ENCODE measurements around the gene NBEA. TPM values are rescaled to one million over a fixed set of nuclear protein-coding genes. Genes with fewer than 3 reads are reported as not detected.

NBEA gene
- total RNA-seq, 1 donor from 2014 or later: 251 TPM

DNA sequence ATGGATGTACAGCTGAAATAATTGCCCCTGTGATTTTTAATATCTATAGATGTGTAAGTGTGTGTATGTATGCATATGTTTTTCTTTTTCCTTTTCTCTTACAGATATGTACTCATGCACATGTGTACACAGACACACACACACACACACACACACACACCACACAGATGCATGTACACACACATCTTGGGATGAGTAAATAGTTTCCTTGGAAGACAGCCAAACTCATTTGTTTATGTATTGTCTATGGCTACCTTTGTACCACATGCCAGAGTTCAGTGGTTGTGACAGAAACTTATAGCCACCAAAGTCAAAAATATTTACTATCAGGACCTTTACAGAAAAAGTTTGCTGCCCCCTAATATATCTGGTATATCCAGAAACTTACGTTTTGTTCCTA lies 341.8 kb downstream of the NBEA start:
- no peak for DNase-seq

DNA sequence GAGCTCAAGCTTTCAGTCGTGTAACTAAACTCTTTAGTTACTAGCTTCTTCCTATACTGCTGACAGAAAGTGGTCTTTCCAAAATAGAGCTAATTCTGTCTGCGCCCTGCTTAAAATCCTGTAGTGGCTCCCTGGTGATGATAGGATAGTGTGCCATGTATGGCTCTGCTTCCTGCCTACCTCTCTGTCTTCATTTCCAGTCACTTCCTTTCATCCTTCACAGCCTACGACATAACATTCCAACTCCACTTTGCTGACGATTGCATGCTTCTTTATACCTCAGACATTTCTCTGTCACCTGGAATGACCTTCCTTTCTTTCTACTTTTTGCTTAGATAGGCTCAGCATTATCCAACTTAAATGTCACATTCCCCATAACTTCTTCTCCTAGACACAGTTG lies 343.6 kb downstream of the NBEA start:
- no peak for DNase-seq

- DNase-seq: no peak
These were observed 350.3 kb downstream of the NBEA start for GRCh38 chr13:35292329-35292728.

- no peak for DNase-seq
These were observed 351.6 kb downstream of the NBEA start for GRCh38 chr13:35293579-35294226.

GRCh38 chr13:35309706-35310105 lies 367.6 kb downstream of the NBEA start:
- DNase-seq: no peak

- DNase-seq: no peak
These were observed 390.1 kb downstream of the NBEA start for GRCh38 chr13:35332134-35332533.

DNA sequence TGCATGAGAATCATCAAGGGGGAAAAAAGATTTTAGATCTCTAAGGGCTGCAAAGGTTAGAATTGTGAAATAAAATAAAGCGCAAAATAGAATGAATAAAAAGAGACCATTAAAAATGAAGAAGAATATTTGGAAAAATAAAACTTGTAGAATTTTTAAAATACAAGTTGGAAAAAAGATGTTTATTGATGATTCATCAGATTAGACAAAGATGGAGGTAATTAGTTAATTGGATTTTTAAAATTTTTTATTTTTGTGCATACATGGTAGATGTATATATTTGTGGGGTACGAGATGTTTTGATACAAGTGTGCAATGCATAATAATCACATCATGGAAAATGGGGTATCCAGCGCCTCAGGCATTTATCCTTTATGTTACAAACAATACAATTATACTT lies 391.1 kb downstream of the NBEA start:
- DNase-seq: no peak

DNA sequence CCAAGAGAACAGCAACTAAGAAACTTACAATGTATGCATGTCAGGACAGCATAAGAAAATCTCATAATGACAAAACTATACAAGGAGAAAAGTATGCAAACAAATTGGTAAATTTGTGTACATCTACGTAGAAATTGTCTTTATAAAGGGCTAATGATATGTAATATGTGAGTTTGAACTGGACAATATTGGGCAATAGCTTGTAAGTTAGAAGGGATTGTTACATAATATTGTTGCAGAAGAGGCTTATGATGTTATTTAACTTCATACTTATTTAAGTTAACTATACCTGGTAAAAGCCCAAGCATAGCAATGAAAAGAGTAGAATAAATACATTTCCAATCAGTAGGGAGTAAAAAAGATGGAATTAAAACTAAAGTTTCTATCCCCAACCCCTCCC lies 400.4 kb downstream of the NBEA start:
- DNase-seq: no peak

GRCh38 chr13:35343417-35343816 lies 401.3 kb downstream of the NBEA start:
- no peak for DNase-seq

DNA sequence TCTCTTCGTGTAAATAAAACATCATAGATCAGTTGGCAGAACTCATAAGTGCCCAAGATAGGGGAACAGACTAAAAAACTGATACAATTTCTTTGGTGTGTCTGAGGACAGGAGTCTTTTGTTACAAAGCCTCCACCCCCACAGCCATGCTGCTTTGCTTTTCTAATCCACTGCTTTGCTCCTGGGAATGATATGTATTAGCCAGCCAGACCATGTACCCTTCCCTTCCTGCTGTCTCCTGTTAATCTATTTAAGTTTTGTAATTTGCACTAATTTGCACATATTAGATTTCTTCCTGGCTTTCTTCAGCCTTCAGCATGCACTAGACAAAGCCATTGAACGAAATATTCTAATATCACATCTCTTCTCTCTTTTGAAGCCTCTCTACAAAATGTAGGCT lies 403.9 kb downstream of the NBEA start:
- DNase-seq: no peak

GRCh38 chr13:35346494-35346893 lies 404.4 kb downstream of the NBEA start:
- no peak for DNase-seq

DNA sequence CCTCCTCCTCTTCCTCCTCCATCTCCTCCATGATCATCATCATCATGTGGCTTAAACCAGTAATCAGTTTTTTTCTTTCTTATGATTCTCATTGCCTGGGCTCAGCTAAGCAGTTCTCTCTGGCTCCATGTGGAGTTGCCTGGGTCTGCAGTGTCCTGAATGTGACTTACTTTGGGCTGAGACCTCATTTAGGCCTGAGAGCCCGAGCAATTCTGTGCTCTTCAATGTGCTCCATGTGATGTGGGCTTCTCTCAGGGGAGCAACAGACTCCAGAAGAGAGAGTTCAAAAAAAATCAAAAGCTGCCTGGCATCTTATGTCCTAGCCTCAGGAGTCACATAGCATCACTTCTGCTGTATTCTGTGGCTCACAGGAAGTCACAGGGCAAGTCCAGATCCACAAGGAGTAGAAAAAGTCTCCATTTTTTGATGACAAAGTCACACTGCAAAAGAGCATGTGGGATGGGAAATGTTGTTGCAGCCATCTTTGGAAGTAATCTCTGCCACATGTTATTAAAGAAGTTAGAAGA lies 405.7 kb downstream of the NBEA start:
- no peak for DNase-seq

DNA sequence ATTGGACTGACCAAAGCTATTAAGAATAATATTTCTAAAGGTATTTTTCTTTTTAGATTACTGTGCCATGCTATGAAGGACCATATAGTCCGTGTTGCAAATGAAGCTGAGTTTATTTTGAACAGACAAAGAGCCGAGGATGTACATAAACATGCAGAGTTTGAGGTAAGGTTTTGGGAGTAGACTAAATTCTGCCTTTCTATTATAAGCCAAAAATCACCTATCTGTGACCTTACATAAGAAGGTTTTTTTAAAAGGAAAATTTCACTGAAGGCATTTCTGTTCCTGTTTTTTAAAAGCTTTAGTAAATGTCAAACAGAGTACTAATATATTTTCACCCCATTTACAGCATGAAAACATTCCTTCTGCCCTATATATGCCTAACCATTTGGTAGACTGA lies 407.0 kb downstream of the NBEA start:
- DNase-seq: no peak

GRCh38 chr13:35349673-35350278 lies 407.7 kb downstream of the NBEA start:
- no peak for DNase-seq

DNA sequence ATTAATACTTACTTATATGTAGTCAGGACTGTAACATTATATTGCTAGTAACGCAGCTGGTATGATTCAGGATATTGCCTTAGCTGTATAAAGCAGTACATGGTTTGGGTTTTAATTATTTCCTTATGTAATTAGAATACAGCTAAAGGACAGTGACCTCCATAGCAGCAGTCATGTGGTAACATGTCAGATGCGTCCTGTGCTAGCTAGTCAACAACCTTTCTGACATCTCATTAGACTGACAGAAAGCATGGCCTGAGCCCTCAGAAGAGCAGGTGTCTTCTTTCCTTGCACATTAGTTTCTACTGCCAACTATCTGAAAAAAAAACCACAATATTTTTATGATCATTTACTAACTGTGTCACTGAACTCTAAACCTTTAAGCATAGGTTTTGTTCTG lies 412.2 kb downstream of the NBEA start:
- DNase-seq: no peak

GRCh38 chr13:35354882-35355281 lies 412.8 kb downstream of the NBEA start:
- no peak for DNase-seq

- DNase-seq: no peak
These were observed 414.5 kb downstream of the NBEA start for GRCh38 chr13:35356572-35356971.

DNA sequence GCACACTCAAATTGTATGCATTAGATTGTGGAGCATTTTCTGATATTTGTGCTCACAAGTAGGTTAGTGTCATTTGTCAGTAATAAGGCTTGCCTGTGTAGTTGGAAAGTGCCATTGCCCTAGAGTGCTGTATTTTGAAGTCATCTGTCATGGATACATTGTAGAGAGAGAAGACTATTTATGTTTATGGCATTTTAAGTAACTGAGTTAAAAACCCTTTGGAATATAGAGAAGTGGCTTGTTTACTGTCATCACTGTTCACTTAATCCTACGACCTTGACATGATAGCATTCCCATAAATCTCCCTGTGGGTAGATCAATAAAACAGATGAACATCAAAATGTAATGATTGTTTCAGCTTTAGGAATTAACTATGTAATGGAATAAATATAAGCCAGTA lies 423.8 kb downstream of the NBEA start:
- DNase-seq: no peak

DNA sequence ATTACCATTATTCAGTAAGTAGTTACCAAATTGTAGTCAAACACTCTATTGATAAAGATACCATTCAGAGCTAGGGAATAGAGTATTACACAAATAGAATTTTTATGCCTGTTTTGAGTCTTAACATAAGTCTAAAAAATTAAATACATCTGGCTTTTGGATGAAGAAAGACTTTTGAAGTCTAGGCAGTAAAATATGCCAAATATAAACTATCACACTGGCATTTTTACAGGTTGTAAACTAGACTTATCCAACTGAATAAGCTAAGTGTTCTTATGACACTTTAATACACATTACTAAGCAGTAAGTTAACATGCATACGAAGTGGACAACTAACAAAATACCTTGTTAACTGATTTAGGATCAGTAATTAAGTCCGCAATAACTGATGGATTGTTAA lies 425.5 kb downstream of the NBEA start:
- no peak for DNase-seq

GRCh38 chr13:35378939-35379338 lies 436.9 kb downstream of the NBEA start:
- no peak for DNase-seq

- no peak for DNase-seq
These were observed 437.6 kb downstream of the NBEA start for GRCh38 chr13:35379663-35380062.

DNA sequence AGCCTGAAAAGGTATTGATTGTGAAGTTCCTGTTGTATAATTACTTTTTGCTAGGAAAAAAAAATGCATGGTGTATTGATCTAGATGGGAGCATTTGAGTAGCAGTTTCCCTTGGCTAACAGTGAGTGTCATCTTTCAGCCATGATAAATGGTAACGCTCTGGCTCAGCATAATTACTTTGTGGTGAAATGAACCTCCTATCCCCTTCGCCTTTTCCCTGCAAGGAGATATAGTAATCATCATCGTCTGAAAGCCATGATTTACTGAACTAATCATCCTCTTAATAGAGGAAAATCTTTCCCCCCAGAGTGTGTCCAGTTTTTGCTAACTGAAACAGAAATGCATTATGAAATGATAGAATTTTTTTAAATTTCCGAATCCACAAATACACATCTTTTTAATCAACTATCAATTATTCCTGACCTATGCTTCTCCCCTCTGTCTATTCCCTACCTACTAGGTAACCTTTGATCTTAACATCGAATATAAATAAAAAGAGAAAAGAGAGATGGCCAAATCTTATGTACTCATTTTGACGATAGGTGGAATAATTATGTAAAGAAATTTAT lies 445.7 kb downstream of the NBEA start:
- no peak for DNase-seq

GRCh38 chr13:35388441-35389355 lies 446.6 kb downstream of the NBEA start:
- no peak for DNase-seq

Measured in occipital lobe (tissue), 2 donors.